ENCODE measurements around the gene PRR12. TPM values are rescaled to one million over a fixed set of nuclear protein-coding genes. Genes with fewer than 3 reads are reported as not detected.
A peak's percentile ranks its signal among the peaks of the same experiment; 100 is the strongest.

PRR12 gene
- total and polyA plus RNA-seq, 4 experiments from 2014 or later: 1.2 to 65.1 (median 64.6) TPM; not detected in 1

GRCh38 chr19:49555600-49556411, 35.2 kb upstream of the PRR12 start:
- peak overlapping the region; percentile 35 to 86 (median 78) for H3K4me3 Mint-ChIP-seq
- H3K36me3 ChIP-seq (ENCODE audit: insufficient read depth, low read length): peaks cover 41% of the 10 kb centered on the region
- H3K9me3 Mint-ChIP-seq: peaks cover 0 to 3% (median 0%) of the 10 kb centered on the region in 8 donors
- peaks cover 44 to 85% (median 63%) of the 10 kb centered on the region in 4 donors for H3K4me1 Mint-ChIP-seq
- peak; percentile 82 to 87 (median 86) for DNase-seq
- H3K4me3 ChIP-seq (ENCODE audit: low read length in 2 of 2): peak overlapping the region in 1 of 2 donors; percentile 19
- no peaks in the 10 kb centered on the region for H3K27me3 ChIP-seq (ENCODE audit: insufficient read depth, low read length)
- intact Hi-C loops (cut with micrococcal nuclease): no loop called here
- no peaks in the 10 kb centered on the region for H3K9me3 ChIP-seq (ENCODE audit: control insufficient read depth in 1 of 2, low read length in 2 of 2)
- H3K27ac Mint-ChIP-seq: peak overlapping the region; percentile 89 to 99 (median 97)
- ChIA-PET CTCF (ENCODE audit: partially characterized antibody) (interaction anchor here (1.0 to 10.1 kb wide), 5 partner anchors 9 to 80 kb away, joined by 4 to 299 read pairs (median 40); no protein-coding TSS in a partner anchor), POLR2A (ENCODE audit: partially characterized antibody) (interaction anchor here (0.7 to 17.3 kb wide), 9 partner anchors 2 to 109 kb away, joined by 3 to 629 read pairs (median 6); partner anchors contain the start of genes BCL2L12, IRF3, NOSIP and RCN3)
- H3K36me3 Mint-ChIP-seq: peaks cover 47 to 57% of the 10 kb centered on the region in 2 donors
- H3K4me1 ChIP-seq (ENCODE audit: insufficient read depth, low read length): peaks cover 97% of the 10 kb centered on the region
- H3K27me3 Mint-ChIP-seq: no peaks in the 10 kb centered on the region
- no peak overlapping the region for H3K27ac ChIP-seq (ENCODE audit: low read depth, low read length)

DNA sequence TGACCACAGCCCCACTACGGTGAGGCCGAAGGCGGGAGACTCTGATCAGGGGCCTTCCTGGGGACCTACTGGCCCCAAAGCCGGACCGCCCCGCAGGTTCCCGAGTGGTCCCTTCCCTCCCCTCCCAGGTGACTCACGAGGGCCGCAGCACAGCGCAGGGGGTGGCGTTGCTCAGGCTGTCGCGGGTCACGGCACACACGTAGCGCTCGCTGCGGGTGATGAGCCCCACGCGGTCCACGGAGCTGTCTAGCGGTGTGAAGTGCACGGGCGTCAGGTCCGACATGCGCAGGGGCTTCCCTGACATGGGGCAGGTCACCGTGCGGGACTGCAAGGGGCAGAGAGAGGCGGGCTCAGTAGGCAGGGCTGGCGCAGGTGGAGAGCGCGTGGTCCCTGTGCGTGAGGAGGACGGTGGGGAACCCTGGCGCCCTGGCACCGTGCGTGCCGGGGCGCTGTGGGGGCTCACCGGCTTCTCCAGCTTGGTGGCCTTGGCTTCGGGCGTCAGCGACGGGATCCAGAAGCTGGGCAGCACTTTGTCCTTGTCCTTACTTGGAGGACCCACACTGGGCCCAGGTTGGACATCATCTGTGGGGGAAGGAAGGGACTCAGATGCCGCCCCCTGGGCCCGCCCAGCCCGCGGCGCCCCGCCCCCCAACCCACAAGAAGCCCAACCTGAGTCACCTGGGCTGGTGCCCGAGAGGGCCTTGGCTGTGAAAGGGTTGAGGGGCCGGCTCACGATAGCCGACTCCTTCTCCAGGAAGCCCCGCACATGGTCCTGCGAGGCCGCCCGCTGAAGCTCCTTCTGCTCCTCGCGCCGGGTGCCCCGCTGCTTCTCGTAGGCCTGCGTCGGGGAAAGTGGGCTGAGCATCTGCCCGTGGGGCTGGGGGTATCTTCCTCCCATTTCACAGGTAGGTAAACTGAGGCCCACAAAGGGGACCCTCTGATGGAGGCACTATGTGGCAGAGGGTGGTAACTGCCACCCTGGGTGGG, 34.3 kb upstream of the PRR12 start:
- peaks cover 49 to 88% (median 68%) of the 10 kb centered on the region in 4 donors for H3K4me1 Mint-ChIP-seq
- Histone ChIP-seq H3K36me3 (ENCODE audit: insufficient read depth, low read length) (peaks cover 41% of the 10 kb centered on the region), H3K27me3 (ENCODE audit: insufficient read depth, low read length) (no peaks in the 10 kb centered on the region), H3K4me1 (ENCODE audit: insufficient read depth, low read length) (peaks cover 98% of the 10 kb centered on the region), H3K9me3 (ENCODE audit: control insufficient read depth in 1 of 2, low read length in 2 of 2) (no peaks in the 10 kb centered on the region), H3K27ac (ENCODE audit: low read depth, low read length) (peak overlapping the region; percentile 37), H3K4me3 (ENCODE audit: low read length in 2 of 2) (peak overlapping the region in 1 of 2 donors; percentile 19)
- POLR2A ChIA-PET (ENCODE audit: partially characterized antibody): interaction anchor here (0.7 to 17.3 kb wide), 6 partner anchors 3 to 61 kb away, joined by 3 to 629 read pairs (median 6); partner anchors contain the start of gene RPS11
- peak in 4 of 5 donors; percentile 43 to 60 (median 52) for DNase-seq
- peaks cover 0 to 3% (median 0%) of the 10 kb centered on the region in 8 donors for H3K9me3 Mint-ChIP-seq
- H3K4me3 Mint-ChIP-seq: peak overlapping the region; percentile 90 to 98 (median 95)
- H3K27me3 Mint-ChIP-seq: no peaks in the 10 kb centered on the region
- peaks cover 47 to 58% of the 10 kb centered on the region in 2 donors for H3K36me3 Mint-ChIP-seq
- peak overlapping the region; percentile 79 to 99 (median 95) for H3K27ac Mint-ChIP-seq
- CTCF ChIA-PET (ENCODE audit: partially characterized antibody): interaction anchor here (0.6 to 11.5 kb wide), 5 partner anchors 9 to 54 kb away, joined by 3 to 179 read pairs (median 9); no protein-coding TSS in a partner anchor
- intact Hi-C loops (cut with micrococcal nuclease): no loop called here

- Histone ChIP-seq H3K9me3 (ENCODE audit: control insufficient read depth in 1 of 2, low read length in 2 of 2) (no peaks in the 10 kb centered on the region), H3K4me1 (ENCODE audit: insufficient read depth, low read length) (peaks cover 98% of the 10 kb centered on the region), H3K36me3 (ENCODE audit: insufficient read depth, low read length) (peaks cover 41% of the 10 kb centered on the region), H3K4me3 (ENCODE audit: low read length in 2 of 2) (peak overlapping the region in 1 of 2 donors; percentile 32), H3K27me3 (ENCODE audit: insufficient read depth, low read length) (no peaks in the 10 kb centered on the region), H3K27ac (ENCODE audit: low read depth, low read length) (peak overlapping the region; percentile 37)
- H3K36me3 Mint-ChIP-seq: peaks cover 45 to 56% of the 10 kb centered on the region in 2 donors
- CTCF ChIA-PET (ENCODE audit: partially characterized antibody): interaction anchor here (0.6 to 11.5 kb wide), 7 partner anchors 9 to 55 kb away, joined by 3 to 179 read pairs (median 9); no protein-coding TSS in a partner anchor
- peak overlapping the region; percentile 90 to 98 (median 95) for H3K4me3 Mint-ChIP-seq
- DNase-seq: no peak
- peak overlapping the region; percentile 79 to 99 (median 95) for H3K27ac Mint-ChIP-seq
- POLR2A ChIA-PET (ENCODE audit: partially characterized antibody): interaction anchor here (1.1 to 17.3 kb wide), 8 partner anchors 4 to 148 kb away, joined by 3 to 629 read pairs (median 6); no protein-coding TSS in a partner anchor
- H3K27me3 Mint-ChIP-seq: no peaks in the 10 kb centered on the region
- peaks cover 52 to 90% (median 68%) of the 10 kb centered on the region in 4 donors for H3K4me1 Mint-ChIP-seq
- intact Hi-C loops (cut with micrococcal nuclease): no loop called here
- peaks cover 0 to 3% (median 0%) of the 10 kb centered on the region in 8 donors for H3K9me3 Mint-ChIP-seq
Observed at GRCh38 chr19:49557641-49558325, 33.2 kb upstream of the PRR12 start.

GRCh38 chr19:49558591-49558990, 32.4 kb upstream of the PRR12 start:
- peaks cover 50 to 90% (median 66%) of the 10 kb centered on the region in 4 donors for H3K4me1 Mint-ChIP-seq
- POLR2A ChIA-PET (ENCODE audit: partially characterized antibody): interaction anchor here (1.1 to 17.3 kb wide), 12 partner anchors 5 to 149 kb away, joined by 3 to 629 read pairs (median 6); partner anchors contain the start of genes NOSIP, PIH1D1, RPL13A and RRAS
- Histone ChIP-seq H3K27me3 (ENCODE audit: insufficient read depth, low read length) (no peaks in the 10 kb centered on the region), H3K9me3 (ENCODE audit: control insufficient read depth in 1 of 2, low read length in 2 of 2) (no peaks in the 10 kb centered on the region), H3K4me3 (ENCODE audit: low read length in 2 of 2) (peak overlapping the region; percentile 59 to 92), H3K4me1 (ENCODE audit: insufficient read depth, low read length) (peaks cover 98% of the 10 kb centered on the region), H3K27ac (ENCODE audit: low read depth, low read length) (peak overlapping the region; percentile 73), H3K36me3 (ENCODE audit: insufficient read depth, low read length) (peaks cover 41% of the 10 kb centered on the region)
- CTCF ChIA-PET (ENCODE audit: partially characterized antibody): interaction anchor here (0.8 to 11.5 kb wide), 9 partner anchors 9 to 114 kb away, joined by 3 to 179 read pairs (median 4); partner anchors contain the start of gene NOSIP
- peaks cover 47 to 53% of the 10 kb centered on the region in 2 donors for H3K36me3 Mint-ChIP-seq
- H3K27me3 Mint-ChIP-seq: no peaks in the 10 kb centered on the region
- peak in 4 of 5 donors; percentile 31 to 66 (median 38) for DNase-seq
- H3K4me3 Mint-ChIP-seq: peak overlapping the region; percentile 91 to 98 (median 95)
- peak overlapping the region; percentile 89 to 99 (median 97) for H3K27ac Mint-ChIP-seq
- H3K9me3 Mint-ChIP-seq: peaks cover 0 to 3% (median 0%) of the 10 kb centered on the region in 8 donors
- intact Hi-C loops (cut with micrococcal nuclease): no loop called here

GRCh38 chr19:49559443-49559842, 31.5 kb upstream of the PRR12 start:
- no peaks in the 10 kb centered on the region for H3K27me3 Mint-ChIP-seq
- Histone ChIP-seq H3K4me3 (ENCODE audit: low read length in 2 of 2) (peak overlapping the region; percentile 59 to 92), H3K27me3 (ENCODE audit: insufficient read depth, low read length) (no peaks in the 10 kb centered on the region), H3K9me3 (ENCODE audit: control insufficient read depth in 1 of 2, low read length in 2 of 2) (no peaks in the 10 kb centered on the region), H3K27ac (ENCODE audit: low read depth, low read length) (peak overlapping the region; percentile 73), H3K36me3 (ENCODE audit: insufficient read depth, low read length) (peaks cover 41% of the 10 kb centered on the region), H3K4me1 (ENCODE audit: insufficient read depth, low read length) (peaks cover 98% of the 10 kb centered on the region)
- POLR2A ChIA-PET (ENCODE audit: partially characterized antibody): interaction anchor here (1.0 to 17.3 kb wide), 12 partner anchors 5 to 594 kb away, joined by 3 to 629 read pairs (median 4); partner anchors contain the start of genes FTL, NOSIP, PIH1D1 and RPL13A
- peaks cover 49 to 90% (median 66%) of the 10 kb centered on the region in 4 donors for H3K4me1 Mint-ChIP-seq
- peaks cover 0 to 3% (median 0%) of the 10 kb centered on the region in 8 donors for H3K9me3 Mint-ChIP-seq
- intact Hi-C loops (cut with micrococcal nuclease): no loop called here
- peak overlapping the region; percentile 89 to 99 (median 97) for H3K27ac Mint-ChIP-seq
- H3K4me3 Mint-ChIP-seq: peak overlapping the region; percentile 91 to 98 (median 95)
- no peak for DNase-seq
- H3K36me3 Mint-ChIP-seq: peaks cover 43 to 51% of the 10 kb centered on the region in 2 donors
- CTCF ChIA-PET (ENCODE audit: partially characterized antibody): interaction anchor here (1.0 to 11.5 kb wide), 7 partner anchors 8 to 113 kb away, joined by 3 to 179 read pairs (median 9); no protein-coding TSS in a partner anchor

All from CD4-positive, alpha-beta memory T cell (primary cell).